HG03521 (cell line): ENCODE results near the gene CCNY.
A peak's percentile ranks its signal among the peaks of the same experiment; 100 is the strongest.
"Not testable (repeated sequence)": the region's sequence is repeated elsewhere in the genome, so short reads cannot be mapped to it uniquely, and the experiment has no call there.

ENCODE experiments used
- ATAC-seq: cut with Tn5 transposase; IDR thresholded peaks from one replicate; pipeline ENCODE4 v1.9.1; 2021; ENCODE audit warnings: mild to moderate bottlenecking, moderate library complexity; ENCODE audit not compliant: unreplicated experiment

Gene CCNY

GRCh38 chr10:35400595-35401268 lies 64.4 kb downstream of the CCNY start:
- ATAC-seq, result no peak

- ATAC-seq, result not testable (repeated sequence)
Measured at GRCh38 chr10:35403491-35403890, 67.2 kb downstream of the CCNY start.

GRCh38 chr10:35404077-35404476 lies 67.8 kb downstream of the CCNY start:
- not testable (repeated sequence) for ATAC-seq

GRCh38 chr10:35406003-35406630 lies 69.8 kb downstream of the CCNY start:
- ATAC-seq, result not testable (repeated sequence)

- ATAC-seq, result not testable (repeated sequence)
Measured at GRCh38 chr10:35407696-35408095, 71.4 kb downstream of the CCNY start.

- ATAC-seq, result no peak
Measured at GRCh38 chr10:35409094-35409582, 72.8 kb downstream of the CCNY start.

GRCh38 chr10:35409808-35410207 lies 73.5 kb downstream of the CCNY start:
- no peak for ATAC-seq

- no peak for ATAC-seq
Measured at GRCh38 chr10:35412003-35412723, 75.9 kb downstream of the CCNY start.

- ATAC-seq, result no peak
Measured at GRCh38 chr10:35412900-35413491, 76.7 kb downstream of the CCNY start.

GRCh38 chr10:35413985-35414861 lies 77.9 kb downstream of the CCNY start:
- ATAC-seq, result no peak

- no peak for ATAC-seq
Measured at GRCh38 chr10:35415505-35415904, 79.2 kb downstream of the CCNY start.

GRCh38 chr10:35416619-35417312 lies 80.5 kb downstream of the CCNY start:
- ATAC-seq, result peak; percentile 57

GRCh38 chr10:35417313-35417625 lies 81.0 kb downstream of the CCNY start:
- no peak for ATAC-seq

GRCh38 chr10:35417795-35418194 lies 81.5 kb downstream of the CCNY start:
- ATAC-seq, result no peak

- ATAC-seq, result not testable (repeated sequence)
Measured at GRCh38 chr10:35418580-35418979, 82.3 kb downstream of the CCNY start.

GRCh38 chr10:35420044-35420443 lies 83.7 kb downstream of the CCNY start:
- no peak for ATAC-seq

- no peak for ATAC-seq
Measured at GRCh38 chr10:35420827-35421552, 84.7 kb downstream of the CCNY start.

- ATAC-seq, result no peak
Measured at GRCh38 chr10:35421553-35422178, 85.4 kb downstream of the CCNY start.

- ATAC-seq, result no peak
Measured at GRCh38 chr10:35422228-35422627, 85.9 kb downstream of the CCNY start.
